Left ventricle myocardium inferior (tissue), 1 donor: Measurements from ENCODE around the gene ATP13A1. TPM values are rescaled to one million over a fixed set of nuclear protein-coding genes. Genes with fewer than 3 reads are reported as not detected.

Source experiments
- DNase-seq: peaks from one replicate; pipeline ENCODE4 v3.0.0-alpha.2; 2020
- H3K27ac ChIP-seq: fragments of 200-600 bp; replicated peaks from 2 replicates; pipeline ENCODE4 v1.8.0; 2021
- H3K27me3 ChIP-seq: fragments of 200-600 bp; 2 replicates; pipeline ENCODE4 v1.8.0; 2021; ENCODE audit warnings: low read depth
- H3K36me3 ChIP-seq: fragments of 200-600 bp; 2 replicates; pipeline ENCODE4 v1.8.0; 2021
- H3K4me1 ChIP-seq: fragments of 200-600 bp; 2 replicates; pipeline ENCODE4 v1.8.0; 2021
- H3K4me3 ChIP-seq: fragments of 200-600 bp; 2 replicates; pipeline ENCODE4 v1.8.0; 2021; ENCODE audit warnings: mild to moderate bottlenecking, moderate library complexity
- H3K9me3 ChIP-seq: fragments of 200-600 bp; replicated peaks from 2 replicates; pipeline ENCODE4 v1.8.0; 2021
- intact Hi-C: fragments of 100-400 bp; cut with micrococcal nuclease; formaldehyde crosslinking; loops from one replicate; pipeline ENCODE4 v1.11.0; 2022
- total RNA-seq: library from RNA; stranded (reverse); fragmentation: NEBNext Ultra II Directional; extraction: Animal tissue kit (Norgen Biotek cat#: 25700); gene quantifications from one replicate; pipeline ENCODE4 v1.2.1, GENCODE V29; 2021
- TF ChIP-seq, protein P1 (sequence below): fragments of 200-600 bp; IDR thresholded peaks from 2 replicates; pipeline ENCODE4 v1.8.0; 2021; ENCODE audit warnings: antibody characterized with exemption, mild to moderate bottlenecking, borderline replicate concordance
- donor health status: DM: no; HTN: yes; CAD: no; lungs with severe emphysema.

The ATP13A1 gene
- total RNA-seq, 1 donor from 2014 or later = 16.5 TPM

DNA sequence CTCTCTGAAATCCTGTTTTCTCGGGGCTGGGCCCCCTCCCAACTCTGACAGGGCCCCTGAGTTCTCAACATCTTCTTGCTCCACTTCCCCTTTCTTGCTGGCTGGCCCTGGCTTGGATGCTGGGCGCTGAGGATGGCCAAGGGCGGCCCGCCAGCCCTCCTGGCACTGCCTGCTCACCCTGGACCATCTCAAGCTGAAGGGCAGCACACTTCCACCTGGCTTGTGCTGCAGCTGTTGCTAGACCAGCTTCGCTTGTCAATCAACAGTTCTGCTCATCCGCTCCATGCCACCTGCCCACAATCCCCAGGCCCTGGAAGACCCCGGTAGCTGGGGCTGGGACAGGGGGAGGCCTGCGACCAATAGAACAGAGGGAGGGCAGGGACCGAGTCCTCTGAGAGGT, 13.1 kb downstream of the ATP13A1 start:
- H3K27ac ChIP-seq = no peak overlapping the region
- no peaks in the 10 kb centered on the region for H3K27me3 ChIP-seq
- no peak for DNase-seq

DNA sequence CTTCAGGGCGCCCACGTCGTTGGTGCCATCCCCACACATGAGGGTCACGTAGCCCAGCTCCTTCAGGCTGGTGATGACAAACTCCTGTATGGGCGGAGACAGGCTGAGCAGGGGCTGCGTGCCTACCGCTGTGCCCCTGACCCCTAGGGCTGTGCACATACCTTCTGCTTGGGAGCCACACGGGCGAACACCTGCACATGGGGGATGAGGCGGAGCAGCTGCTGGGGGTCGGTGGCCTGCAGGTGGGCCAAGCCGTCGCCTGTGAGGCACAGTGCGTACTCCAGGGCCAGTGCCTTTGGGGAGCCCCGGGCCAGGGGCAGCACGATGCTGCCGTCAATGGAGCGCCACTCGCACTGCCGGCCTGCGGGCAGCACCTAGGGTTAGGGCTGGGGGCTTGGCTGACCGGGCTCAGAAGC, 13.9 kb downstream of the ATP13A1 start:
- Histone ChIP-seq H3K27me3 (no peaks in the 10 kb centered on the region), H3K27ac (no peak overlapping the region), H3K4me1 (peaks cover 14% of the 10 kb centered on the region), H3K4me3 (no peak overlapping the region), H3K36me3 (peaks cover 98% of the 10 kb centered on the region), H3K9me3 (no peaks in the 10 kb centered on the region)
- DNase-seq = no peak
- TF ChIP-seq, protein P1, sequence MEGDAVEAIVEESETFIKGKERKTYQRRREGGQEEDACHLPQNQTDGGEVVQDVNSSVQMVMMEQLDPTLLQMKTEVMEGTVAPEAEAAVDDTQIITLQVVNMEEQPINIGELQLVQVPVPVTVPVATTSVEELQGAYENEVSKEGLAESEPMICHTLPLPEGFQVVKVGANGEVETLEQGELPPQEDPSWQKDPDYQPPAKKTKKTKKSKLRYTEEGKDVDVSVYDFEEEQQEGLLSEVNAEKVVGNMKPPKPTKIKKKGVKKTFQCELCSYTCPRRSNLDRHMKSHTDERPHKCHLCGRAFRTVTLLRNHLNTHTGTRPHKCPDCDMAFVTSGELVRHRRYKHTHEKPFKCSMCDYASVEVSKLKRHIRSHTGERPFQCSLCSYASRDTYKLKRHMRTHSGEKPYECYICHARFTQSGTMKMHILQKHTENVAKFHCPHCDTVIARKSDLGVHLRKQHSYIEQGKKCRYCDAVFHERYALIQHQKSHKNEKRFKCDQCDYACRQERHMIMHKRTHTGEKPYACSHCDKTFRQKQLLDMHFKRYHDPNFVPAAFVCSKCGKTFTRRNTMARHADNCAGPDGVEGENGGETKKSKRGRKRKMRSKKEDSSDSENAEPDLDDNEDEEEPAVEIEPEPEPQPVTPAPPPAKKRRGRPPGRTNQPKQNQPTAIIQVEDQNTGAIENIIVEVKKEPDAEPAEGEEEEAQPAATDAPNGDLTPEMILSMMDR = no peak
- intact Hi-C loops = no loop called here

More for the DNA sequence above, 13.1 kb downstream of the ATP13A1 start:
- no peak overlapping the region for H3K4me3 ChIP-seq
- TF ChIP-seq, protein P1 = no peak
- H3K36me3 ChIP-seq = peaks cover 99% of the 10 kb centered on the region
- H3K4me1 ChIP-seq = peaks cover 14% of the 10 kb centered on the region
- no peaks in the 10 kb centered on the region for H3K9me3 ChIP-seq
- intact Hi-C loops = no loop called here

GRCh38 chr19:19649155-19649554, 14.3 kb downstream of the ATP13A1 start:
- Histone ChIP-seq H3K27me3 (no peaks in the 10 kb centered on the region), H3K4me1 (peaks cover 14% of the 10 kb centered on the region), H3K27ac (no peak overlapping the region), H3K9me3 (no peaks in the 10 kb centered on the region), H3K36me3 (peaks cover 94% of the 10 kb centered on the region), H3K4me3 (no peak overlapping the region)
- intact Hi-C loops = no loop called here
- DNase-seq = no peak
- TF ChIP-seq, protein P1 = no peak

GRCh38 chr19:19647037-19647835, 16.2 kb downstream of the ATP13A1 start:
- no peak overlapping the region for H3K4me3 ChIP-seq
- H3K36me3 ChIP-seq = peaks cover 75% of the 10 kb centered on the region
- intact Hi-C loops = no loop called here
- no peak overlapping the region for H3K27ac ChIP-seq
- H3K9me3 ChIP-seq = no peaks in the 10 kb centered on the region
- H3K27me3 ChIP-seq = no peaks in the 10 kb centered on the region
- no peak for DNase-seq
- TF ChIP-seq, protein P1 = no peak
- H3K4me1 ChIP-seq = peaks cover 30% of the 10 kb centered on the region

DNA sequence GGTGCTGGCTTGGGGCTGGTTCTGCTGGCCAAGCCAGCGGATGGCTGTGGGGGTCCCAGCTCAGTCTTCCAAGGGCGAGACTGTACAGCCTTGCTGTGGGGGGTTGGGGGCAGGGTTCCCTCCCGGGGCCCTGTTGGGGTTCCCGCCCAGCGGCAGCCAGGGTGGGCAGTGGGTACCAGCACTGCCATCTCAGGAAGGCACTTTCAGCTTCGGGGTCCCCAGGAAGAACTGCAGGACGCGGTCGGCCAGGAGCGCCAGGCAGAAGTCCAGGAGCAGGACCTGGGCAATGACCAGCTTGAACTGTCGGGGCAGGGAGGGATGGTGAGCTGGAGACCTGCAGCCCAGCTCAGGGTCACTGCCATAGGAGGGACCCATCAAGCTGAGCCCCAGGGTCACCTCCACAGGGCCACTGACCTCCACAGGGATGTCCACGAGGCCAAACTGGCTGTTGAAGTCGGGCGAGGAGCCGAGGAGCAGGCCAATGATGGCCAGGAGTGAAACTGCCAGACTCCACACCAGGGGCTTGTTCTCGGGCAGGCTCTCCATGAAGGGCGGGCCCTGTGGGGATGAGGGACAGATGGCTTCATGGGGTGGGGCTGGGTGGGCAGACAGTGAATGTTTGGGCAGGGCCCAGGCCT, 18.1 kb downstream of the ATP13A1 start:
- intact Hi-C loops = no loop called here
- no peak overlapping the region for H3K4me3 ChIP-seq

More for the DNA sequence above, 18.1 kb downstream of the ATP13A1 start:
- TF ChIP-seq, protein P1 = no peak
- H3K27ac ChIP-seq = no peak overlapping the region
- peaks cover 56% of the 10 kb centered on the region for H3K36me3 ChIP-seq
- no peak for DNase-seq
- no peaks in the 10 kb centered on the region for H3K9me3 ChIP-seq
- no peaks in the 10 kb centered on the region for H3K27me3 ChIP-seq
- H3K4me1 ChIP-seq = peaks cover 16% of the 10 kb centered on the region
